HG02870 (cell line): ENCODE data around the gene PKP3.

Experiments
- ATAC-seq: cut with Tn5 transposase; IDR thresholded peaks from one replicate; pipeline ENCODE4 v1.9.1; 2021; ENCODE audit warnings: mild to moderate bottlenecking, moderate library complexity; ENCODE audit not compliant: unreplicated experiment

PKP3 gene

GRCh38 chr11:441418-442274, 47.6 kb downstream of the PKP3 start, which contains the start of gene ANO9:
TSS of gene ANO9 (minus strand) at chr11:442011. CDS start at chr11:441926, 85 bp downstream.
- no peak for ATAC-seq

- no peak for ATAC-seq
These were observed 48.6 kb downstream of the PKP3 start for GRCh38 chr11:442611-443081.

- no peak for ATAC-seq
These were observed 49.7 kb downstream of the PKP3 start for GRCh38 chr11:443542-444199.

GRCh38 chr11:444396-445144, 50.6 kb downstream of the PKP3 start:
- ATAC-seq: no peak

- ATAC-seq: no peak
These were observed 52.0 kb downstream of the PKP3 start for GRCh38 chr11:445765-446588.

- ATAC-seq: no peak
These were observed 52.9 kb downstream of the PKP3 start for GRCh38 chr11:446891-447290.

GRCh38 chr11:447923-448731, 54.1 kb downstream of the PKP3 start:
- ATAC-seq: no peak

- ATAC-seq: peak; percentile 68
These were observed 56.1 kb downstream of the PKP3 start, which contains the start of gene PTDSS2 for GRCh38 chr11:449889-450808. TSS of gene PTDSS2 (plus strand) at chr11:450279. CDS start at chr11:450456, 177 bp downstream.

GRCh38 chr11:450809-451451, 56.9 kb downstream of the PKP3 start:
- no peak for ATAC-seq

GRCh38 chr11:451738-452137, 57.7 kb downstream of the PKP3 start:
- no peak for ATAC-seq

GRCh38 chr11:452203-452744, 58.3 kb downstream of the PKP3 start:
- no peak for ATAC-seq

- ATAC-seq: no peak
These were observed 59.0 kb downstream of the PKP3 start for GRCh38 chr11:452916-453527.

- ATAC-seq: no peak
These were observed 59.6 kb downstream of the PKP3 start for GRCh38 chr11:453564-453963.

- no peak for ATAC-seq
These were observed 60.0 kb downstream of the PKP3 start for GRCh38 chr11:454043-454442.
